PC-9 (cell line): Measurements from ENCODE around the gene KCNH1.

Source experiments
- CTCF ChIP-seq: fragments of 200-600 bp; sonication (generic); conservative IDR thresholded peaks from 2 replicates; pipeline ENCODE4 v1.6.1; 2017; ENCODE audit warnings: mixed run types, antibody characterized with exemption, mild to moderate bottlenecking, moderate library complexity
- EZH2 ChIP-seq: fragments of 200-600 bp; sonication (generic); IDR thresholded peaks from 2 replicates; pipeline ENCODE4 v1.8.0; 2017; ENCODE audit warnings: antibody characterized with exemption, low read depth

- TF ChIP-seq CTCF: no peak
- no peak for TF ChIP-seq EZH2
Observed at GRCh38 chr1:210776712-210777111, 357.2 kb downstream of the KCNH1 start.
